HG03457 (cell line): Measurements from ENCODE around the gene TMEM30B.
A peak's percentile ranks its signal among the peaks of the same experiment; 100 is the strongest.

Experiments used
- ATAC-seq: cut with Tn5 transposase; IDR thresholded peaks from one replicate; pipeline ENCODE4 v1.9.1; 2021; ENCODE audit warnings: moderate number of reproducible peaks; ENCODE audit not compliant: unreplicated experiment

The TMEM30B gene

DNA sequence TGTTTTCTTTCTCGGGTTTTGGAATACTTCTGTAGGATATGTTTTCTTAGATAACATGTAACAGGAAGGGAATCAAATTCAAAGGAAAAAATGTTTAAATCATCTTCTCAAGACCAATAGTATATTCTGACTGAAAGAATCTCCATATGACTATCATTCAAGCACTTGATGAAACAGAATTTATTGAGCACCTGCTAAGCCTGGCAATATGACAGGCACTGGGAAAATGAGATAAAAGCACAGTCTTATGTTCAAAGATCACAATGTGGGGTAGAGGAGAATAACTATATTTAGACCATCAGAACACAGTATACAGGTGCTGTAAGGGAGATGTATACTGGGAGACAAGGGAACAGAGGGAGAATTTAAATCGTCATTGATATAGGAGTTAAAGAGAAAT, 19.1 kb upstream of the TMEM30B start:
- ATAC-seq = no peak

DNA sequence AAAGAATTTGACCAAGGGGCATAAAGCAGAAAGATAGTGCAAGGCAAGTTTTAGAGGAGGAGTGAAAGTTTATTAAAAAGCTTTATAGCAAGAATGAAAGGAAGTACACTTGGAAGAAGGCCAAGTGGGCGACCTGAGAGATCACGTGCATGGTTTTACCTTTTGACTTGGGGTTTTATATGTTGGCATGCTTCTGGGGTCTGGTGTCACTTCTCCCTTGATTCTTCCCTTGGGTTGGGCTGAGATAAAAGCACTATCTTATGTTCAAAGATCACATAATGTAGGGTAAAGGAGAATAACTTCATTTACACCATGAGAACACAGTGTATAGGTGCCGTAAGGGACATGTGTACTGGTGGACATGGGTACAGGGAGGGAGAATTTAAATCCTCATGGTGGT, 17.7 kb upstream of the TMEM30B start:
- ATAC-seq = no peak

DNA sequence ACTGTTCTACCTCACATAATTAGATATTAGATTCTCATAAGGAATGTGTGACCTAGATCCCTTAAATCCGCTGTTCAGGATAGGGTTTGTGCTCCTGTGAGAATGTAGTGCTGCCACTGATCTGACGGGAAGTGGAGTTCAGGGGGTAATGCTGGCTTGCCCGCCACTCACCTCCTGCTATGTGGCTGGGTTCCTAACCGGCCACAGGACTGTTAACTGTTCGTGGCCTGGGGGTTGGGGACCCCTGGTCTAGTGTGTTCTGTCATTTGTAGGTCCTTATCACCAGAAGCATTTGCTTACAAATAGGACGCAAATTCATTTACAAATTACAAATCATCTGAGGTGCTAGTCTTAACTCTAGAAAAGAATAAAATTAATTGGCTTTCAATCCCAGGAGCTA, 16.4 kb upstream of the TMEM30B start:
- no peak for ATAC-seq

GRCh38 chr14:61296719-61297502, 15.8 kb upstream of the TMEM30B start:
- ATAC-seq = no peak

DNA sequence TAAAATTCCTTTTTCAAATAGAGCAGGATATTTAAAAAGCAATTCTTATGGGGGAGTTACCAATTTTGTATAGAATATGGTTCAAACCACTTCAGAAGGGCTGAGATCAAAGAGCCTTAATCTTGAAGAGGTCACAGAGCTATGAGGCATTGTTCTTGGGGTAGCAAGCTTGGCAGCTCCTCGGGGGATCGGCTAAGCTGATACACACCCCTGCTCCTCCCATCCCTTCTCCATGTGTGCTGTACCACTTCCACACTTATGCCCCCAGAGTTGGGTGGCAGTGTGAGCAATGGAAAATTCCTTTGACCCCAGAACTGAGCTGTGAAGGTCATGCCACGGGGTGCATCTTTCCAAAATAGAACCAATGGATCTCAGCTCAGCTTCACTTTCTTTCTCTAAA, 15.0 kb upstream of the TMEM30B start:
- no peak for ATAC-seq

GRCh38 chr14:61290701-61291100, 9.6 kb upstream of the TMEM30B start:
- ATAC-seq = no peak

GRCh38 chr14:61288720-61289119, 7.6 kb upstream of the TMEM30B start:
- no peak for ATAC-seq

GRCh38 chr14:61288228-61288627, 7.1 kb upstream of the TMEM30B start:
- ATAC-seq = no peak

DNA sequence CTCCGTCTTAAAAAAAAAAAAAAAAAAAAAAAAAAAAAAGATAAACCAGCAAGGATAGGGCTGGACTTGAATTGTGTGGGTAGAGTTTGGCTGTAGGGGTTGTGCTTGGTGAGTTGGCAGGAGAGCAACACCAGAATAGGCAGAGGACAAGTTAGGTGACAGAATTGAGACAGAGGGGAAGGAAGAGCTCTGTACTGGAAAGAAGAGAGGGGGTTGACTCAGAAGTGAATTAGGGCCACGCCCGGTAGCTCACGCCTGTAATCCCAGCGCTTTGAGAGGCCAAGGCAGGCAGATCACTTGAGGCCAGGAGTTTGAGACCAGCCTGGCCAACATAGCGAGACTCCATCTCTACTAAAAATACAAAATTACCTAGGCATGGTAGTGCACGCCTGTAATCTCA, 6.1 kb upstream of the TMEM30B start:
- no peak for ATAC-seq

DNA sequence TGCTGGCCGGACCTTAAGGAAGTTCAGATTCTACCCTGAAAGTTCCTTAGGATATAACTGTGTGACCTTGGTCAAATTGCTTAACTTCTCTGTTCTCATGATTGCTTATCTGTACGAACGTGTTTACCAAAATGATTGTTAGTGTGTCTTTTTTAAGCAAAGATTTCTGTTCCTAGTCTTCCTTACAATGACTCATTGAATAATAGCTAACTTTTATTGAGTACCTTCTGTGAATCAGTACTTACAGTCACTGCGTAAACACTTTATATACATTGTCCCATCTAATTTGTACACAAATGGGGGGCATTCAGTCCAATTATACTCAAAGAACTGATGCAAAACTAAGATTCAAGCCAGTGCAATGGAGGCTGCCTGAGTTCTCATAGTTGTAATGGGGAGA, 4.2 kb upstream of the TMEM30B start:
- ATAC-seq = no peak

DNA sequence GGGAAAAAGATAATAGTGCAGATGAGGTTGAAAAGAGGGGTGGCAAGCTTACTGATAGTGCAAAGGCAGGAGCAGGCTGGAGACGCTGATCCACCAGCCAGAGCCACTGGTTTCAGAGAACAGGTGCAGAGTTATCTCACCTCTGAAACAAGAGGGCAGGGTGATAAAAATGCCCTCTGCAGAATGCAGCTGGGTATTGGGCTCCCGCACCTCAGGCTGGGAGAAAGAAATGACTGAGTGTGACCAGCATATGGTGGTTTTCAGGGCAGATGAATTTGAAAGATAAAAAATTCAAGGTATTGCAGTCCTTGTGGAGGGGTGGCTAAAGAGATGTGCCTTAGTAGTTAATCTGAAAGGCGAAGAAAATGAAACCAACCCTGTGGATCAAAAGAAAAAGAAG, 2.9 kb upstream of the TMEM30B start:
- ATAC-seq = no peak

DNA sequence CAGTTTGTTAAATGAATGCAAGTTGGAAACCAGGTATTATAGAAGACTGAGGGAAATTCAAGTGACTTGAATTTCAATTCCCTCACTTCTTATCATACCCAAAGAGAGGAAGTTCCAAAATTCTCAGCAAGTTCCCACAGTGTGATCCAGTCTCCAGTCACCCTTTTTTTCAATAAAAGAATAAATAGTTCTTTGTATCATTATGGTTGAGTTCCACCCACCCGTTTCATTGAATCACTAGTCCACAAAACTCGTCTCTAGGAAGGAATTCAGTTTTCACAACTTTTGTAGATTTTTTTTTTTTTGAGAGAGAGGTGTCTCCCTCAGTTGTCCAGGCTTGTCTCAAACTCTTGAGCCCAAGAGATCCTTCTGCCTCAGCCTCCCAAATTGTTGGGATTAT, 1.6 kb upstream of the TMEM30B start:
- no peak for ATAC-seq

DNA sequence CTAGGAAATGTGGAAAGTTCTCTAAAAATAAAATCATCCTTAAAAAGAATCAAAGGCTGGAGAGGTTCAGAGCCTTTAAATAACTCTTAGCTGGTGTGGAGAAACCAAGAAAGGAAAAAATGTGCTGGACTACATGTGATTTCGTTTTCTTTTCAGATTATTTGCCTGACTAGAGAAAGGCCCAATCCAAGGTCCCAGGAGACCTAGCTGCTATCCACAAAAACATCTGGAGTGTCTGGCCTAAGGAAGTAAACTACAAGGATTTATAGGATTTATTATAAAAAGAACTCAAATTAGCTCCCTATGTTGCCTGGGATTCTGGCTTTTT, 774 bp upstream of the TMEM30B start:
- no peak for ATAC-seq

GRCh38 chr14:61280526-61281185, 482 bp downstream of the TMEM30B start:
- no peak for ATAC-seq

DNA sequence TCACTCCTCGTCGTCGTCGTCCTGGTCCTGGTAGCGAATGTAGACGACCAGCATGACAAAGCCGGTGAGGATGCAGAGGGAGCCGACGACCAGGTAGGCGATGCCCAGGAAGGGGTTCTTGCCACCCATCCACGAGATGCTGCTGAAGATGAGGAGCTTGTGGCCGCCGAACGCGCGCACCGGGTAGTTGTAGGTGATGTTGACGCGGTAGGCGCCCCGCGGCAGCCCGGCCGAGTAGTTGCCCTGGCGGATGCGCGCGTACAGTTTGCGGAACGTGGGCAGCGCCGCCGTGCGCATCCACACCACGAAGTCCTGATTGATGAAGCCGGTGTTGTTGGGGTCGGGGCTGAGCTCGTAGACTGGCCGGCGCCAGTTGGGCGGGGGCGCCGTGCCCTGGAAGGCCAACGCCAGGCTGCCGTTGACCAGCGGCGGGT, 1.0 kb downstream of the TMEM30B start:
- no peak for ATAC-seq

- no peak for ATAC-seq
Observed at GRCh38 chr14:61279082-61279481, 2.1 kb downstream of the TMEM30B start.

GRCh38 chr14:61277784-61278183, 3.4 kb downstream of the TMEM30B start:
- ATAC-seq = no peak

GRCh38 chr14:61277232-61277631, 3.9 kb downstream of the TMEM30B start:
- ATAC-seq = no peak

GRCh38 chr14:61271552-61271951, 9.6 kb downstream of the TMEM30B start:
- ATAC-seq = no peak

- ATAC-seq = no peak
Observed at GRCh38 chr14:61270714-61271113, 10.4 kb downstream of the TMEM30B start.

DNA sequence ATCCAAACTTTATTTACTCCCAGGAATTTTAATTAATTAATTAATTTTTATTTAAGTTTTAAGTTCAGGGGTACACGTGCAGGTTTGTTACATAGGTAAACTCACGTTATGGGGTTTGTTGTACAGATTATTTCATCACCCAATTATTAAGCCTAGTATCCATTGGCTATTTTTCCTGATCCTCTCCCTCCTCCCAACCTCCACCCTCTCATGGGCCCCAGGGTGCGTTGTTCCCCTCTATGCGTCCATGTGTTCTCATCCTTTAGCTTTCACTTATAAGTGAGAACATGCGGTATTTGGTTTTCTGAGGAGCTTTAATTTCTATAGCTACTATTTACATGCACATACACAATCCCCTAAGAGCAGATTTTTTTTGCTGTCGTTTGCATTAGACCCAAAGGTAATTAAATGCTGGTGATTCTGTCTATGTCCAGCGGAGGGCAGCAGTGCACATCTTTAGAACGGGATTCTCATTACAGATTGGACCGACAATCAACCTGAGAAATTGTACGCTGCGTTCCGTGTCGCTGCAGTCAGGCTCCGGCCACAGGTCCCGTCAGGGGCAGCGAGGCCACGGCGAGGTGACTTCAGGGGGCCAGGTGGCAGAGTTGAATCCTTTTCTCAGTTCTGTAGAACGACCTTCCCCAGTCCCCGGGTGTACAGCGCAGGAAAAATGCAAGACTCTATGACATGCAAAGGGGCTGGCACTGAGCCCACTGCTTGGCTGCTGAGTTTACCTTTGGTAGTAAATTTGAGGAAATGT, 11.6 kb downstream of the TMEM30B start:
- ATAC-seq = peak; percentile 85

DNA sequence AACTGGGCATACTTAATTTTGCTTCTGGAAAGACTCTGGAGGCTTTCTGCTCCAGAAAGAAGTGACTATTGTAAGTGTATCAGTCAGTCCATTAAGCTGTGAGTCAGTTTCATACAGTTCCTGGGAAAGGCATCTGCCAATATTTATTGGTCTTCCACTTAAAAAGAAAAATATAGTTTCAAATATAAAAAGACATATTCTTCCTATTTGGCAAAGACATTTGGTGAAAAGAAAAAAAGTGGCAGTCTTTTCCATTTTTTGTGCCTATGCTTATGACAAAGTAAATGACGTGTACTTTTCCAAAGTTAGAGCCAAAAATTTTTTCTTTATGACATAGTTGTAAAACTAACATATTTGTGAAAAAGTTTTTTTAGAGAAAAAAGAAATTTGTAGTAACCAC, 12.3 kb downstream of the TMEM30B start:
- ATAC-seq = no peak
